NCI-H2029 (cell line): ENCODE data around the gene DPP4.
"Not testable (repeated sequence)": the region's sequence is repeated elsewhere in the genome, so short reads cannot be mapped to it uniquely, and the experiment has no call there.

Source experiments
- DNase-seq: peaks from one replicate; lab custom pipeline; 2025; lab: John Stamatoyannopoulos, UW

Gene DPP4

GRCh38 chr2:161988589-161988988 is 85.4 kb downstream of the DPP4 start:
- no peak for DNase-seq

DNA sequence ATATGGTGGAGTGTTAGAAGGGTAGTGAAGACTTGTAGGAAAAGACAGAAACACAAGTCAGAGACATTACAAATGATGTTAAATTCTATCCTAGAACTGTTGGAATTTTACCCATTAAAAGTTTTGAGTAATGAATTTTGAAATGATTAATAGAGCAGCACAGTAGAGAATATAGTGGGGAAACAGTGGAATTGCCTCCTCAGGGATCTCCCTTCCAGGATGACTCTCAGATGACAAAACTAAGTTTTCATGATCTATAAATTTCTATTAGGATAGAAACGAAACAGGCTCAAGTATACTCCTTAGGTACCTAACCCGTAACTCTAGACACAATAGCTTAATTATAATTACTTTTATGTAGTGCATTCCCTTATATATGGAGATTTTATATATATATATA is 86.7 kb downstream of the DPP4 start:
- no peak for DNase-seq

GRCh38 chr2:161983866-161984265 is 90.1 kb downstream of the DPP4 start:
- DNase-seq, result no peak

- no peak for DNase-seq
Observed at GRCh38 chr2:161983331-161983651, 90.7 kb downstream of the DPP4 start.

GRCh38 chr2:161982548-161983330 is 91.3 kb downstream of the DPP4 start:
- no peak for DNase-seq

DNA sequence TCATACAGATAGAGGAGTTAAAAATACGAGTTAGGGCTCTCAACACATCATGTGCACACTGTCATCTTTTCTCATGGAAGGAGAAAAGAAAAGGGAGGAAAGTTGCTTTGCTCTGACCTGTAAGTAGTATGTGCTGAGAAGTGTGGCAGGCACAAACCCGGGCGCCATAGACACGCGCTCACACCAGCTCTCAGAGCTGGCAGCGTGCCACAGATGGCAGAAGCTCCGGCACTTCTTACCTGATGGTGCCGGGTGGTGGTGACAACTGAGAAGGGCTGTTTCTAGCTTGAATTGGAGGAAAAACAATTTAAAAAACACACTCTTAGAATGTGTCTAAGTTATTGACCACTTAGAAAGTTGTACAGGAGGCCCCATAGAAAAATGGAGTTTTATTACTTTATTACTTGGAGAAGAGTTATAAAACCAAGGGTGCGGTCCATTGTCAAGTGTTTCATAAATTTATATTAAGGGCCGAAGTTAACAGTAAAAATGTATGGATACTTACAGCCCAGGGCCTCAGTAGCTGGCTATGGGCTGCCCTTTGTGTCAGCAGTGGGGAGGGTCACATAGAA is 92.2 kb downstream of the DPP4 start:
- DNase-seq, result peak; percentile 1

DNA sequence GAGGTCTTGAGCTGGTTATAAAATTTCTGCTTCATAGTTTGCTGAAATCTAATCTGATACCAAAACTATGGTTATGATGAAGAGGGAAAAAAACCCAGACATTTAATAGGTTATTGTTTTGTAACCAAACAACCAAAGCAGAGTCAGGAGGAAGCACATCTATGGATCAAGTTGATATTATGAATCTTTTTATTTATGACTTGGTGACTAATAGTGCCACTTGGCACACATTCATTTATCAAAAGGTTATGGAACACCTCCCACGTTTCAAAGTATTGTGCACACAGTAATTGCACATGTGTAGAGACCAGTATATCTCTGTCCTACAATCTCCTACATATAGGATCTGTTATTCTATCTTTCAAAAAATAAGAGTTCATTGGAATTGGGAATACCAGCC is 93.0 kb downstream of the DPP4 start:
- no peak for DNase-seq

DNA sequence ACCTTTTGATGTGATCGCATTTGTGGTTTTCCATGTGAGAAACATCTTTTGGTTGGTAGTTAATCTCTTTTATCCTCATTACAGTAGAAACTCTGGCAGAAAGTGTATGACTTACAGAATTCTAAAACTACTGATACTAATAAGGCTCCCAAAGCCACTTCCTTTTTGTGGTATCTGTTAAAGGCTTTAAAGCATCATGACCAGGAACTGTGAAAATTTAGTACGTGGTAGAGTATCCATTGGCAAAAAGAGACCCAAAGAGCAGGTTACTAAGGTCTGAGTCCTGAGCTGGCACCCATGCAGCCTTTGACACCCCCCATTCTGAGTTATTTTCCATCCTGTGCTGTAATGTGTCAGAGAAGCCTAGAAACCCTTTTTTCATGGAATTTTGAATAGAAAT is 94.5 kb downstream of the DPP4 start:
- DNase-seq, result no peak

DNA sequence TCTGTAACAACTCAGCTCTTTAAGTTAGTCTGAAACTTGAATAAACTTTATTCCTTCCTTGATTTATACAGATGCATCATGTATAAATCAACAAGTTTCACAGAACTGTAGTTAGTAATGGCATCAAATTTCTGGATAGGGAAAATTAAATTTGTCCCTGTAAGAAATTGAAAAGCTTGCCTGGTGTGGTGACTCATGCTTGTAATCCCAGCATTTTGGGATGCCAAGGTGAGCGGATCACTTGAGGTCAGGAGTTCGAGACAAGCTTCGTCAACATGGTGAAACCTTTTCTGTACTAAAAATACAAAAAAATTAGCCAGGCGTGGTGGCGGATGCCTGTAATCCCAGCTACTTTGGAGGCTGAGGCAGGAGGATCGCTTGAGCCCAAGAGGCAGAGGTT is 96.1 kb downstream of the DPP4 start:
- not testable (repeated sequence) for DNase-seq

GRCh38 chr2:161976917-161977316 is 97.1 kb downstream of the DPP4 start:
- DNase-seq, result no peak

DNA sequence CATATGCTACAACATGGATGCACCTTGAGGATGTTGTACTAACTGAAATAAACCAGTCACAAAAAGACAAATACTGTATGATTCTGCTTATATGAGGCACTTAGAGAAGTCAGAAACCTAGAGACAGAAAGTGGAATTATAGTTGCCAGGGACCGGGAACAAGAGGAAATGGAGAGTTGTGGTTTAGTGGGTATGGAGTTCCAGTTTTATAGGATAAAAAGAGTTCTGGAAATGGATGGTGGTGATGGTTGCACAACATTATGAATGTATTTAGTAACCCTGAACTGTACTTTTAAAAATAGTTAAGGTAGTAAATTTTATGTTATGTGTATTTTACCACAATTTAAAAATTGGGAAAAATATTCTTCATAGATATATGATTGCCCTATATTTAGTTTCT is 97.7 kb downstream of the DPP4 start:
- DNase-seq, result no peak

- no peak for DNase-seq
Observed at GRCh38 chr2:161975813-161976160, 98.2 kb downstream of the DPP4 start.

GRCh38 chr2:161975062-161975812 is 98.8 kb downstream of the DPP4 start:
- DNase-seq, result no peak

DNA sequence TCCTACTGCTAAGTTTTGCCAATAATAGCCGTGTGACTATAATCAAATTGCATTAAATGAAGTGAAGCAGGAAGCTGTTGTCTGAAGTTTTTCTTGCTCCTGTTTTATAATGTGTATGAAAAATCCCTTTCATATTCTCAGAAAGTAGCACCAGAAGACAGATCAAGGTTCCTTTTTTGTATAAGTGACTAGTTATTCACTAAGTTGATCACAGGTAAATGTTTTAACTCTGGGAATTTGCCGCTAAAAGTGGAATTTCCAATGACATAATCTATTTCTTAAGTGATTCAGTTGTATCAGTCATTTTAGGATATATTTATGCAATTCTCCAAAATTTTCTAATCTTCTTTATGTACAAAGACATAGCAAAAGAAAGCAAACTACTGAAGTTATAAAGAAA is 99.6 kb downstream of the DPP4 start:
- no peak for DNase-seq

GRCh38 chr2:161972866-161973265 is 101.1 kb downstream of the DPP4 start:
- DNase-seq, result no peak

DNA sequence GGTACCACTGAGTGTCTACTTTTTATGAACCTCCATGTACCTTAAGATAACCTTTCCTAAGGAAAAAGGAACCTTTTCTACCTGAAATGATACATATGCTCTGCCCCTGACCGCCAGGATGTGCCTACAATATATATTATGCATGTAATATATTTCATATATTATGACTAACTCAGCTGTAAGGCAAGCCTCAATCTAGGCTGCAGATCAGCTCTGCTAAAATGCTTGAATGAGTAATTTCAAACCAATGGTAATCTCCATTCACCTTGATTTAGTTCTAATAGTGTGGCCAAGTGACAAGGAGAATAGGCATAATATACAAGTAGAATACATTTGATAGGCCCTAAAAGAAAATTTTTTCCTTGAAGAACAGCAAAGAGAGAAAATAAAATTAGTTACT is 101.8 kb downstream of the DPP4 start:
- no peak for DNase-seq

DNA sequence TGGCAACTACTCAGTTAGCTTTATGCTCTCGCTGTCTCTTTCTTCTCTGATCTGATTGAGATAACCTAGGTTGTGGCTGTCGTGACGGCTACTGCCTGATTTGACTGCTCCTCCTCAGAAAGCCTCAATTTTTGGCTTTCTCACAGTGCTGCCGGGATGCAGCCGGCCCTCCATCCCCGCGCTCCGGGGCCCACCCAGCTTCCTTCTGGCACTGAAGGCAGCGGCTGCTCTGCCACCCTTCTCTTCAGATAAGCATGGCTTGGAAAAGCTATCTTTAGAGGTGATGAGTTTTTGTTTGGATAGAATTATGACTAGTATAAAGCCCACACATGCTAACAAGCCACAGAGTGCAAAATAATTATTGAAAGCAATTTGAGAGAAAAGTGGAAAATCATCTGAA is 102.5 kb downstream of the DPP4 start:
- DNase-seq, result no peak

DNA sequence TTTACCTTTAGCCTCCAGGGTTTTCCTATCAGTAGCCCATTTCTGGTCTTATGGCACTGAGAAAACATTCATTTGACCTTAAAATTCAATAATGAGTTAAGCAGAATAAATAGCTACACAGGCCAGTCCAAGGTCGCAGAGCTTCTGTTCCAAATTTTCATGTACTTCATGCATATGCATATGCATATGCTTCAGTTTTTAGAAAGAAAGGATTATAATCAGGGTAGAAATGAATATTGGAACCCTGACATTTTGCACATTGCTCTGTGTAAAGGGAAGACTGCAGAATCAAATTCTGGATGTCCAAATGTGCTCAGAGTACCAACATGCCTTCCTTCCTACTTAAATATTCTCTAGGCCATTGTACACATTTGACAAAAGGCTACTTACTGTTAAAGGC is 104.9 kb downstream of the DPP4 start:
- no peak for DNase-seq

DNA sequence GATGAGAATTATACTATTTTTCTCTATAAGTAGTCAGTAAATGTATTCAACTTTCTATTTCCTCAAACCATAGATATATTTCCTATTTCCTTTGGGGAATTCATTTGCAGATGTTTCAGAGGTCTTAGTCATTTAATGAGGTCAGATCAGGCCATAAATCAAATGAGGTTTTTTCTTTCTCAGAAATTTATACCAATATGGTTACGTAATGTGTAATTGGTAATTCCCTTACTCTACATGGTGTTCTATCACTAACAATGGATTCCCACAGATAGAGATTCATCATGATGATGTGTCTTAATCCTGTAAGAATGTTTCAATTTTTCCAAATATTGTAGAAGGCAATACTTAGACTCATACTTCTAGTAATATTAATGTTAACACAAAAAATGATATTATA is 108.0 kb downstream of the DPP4 start:
- no peak for DNase-seq

GRCh38 chr2:161964160-161964559 is 109.9 kb downstream of the DPP4 start:
- no peak for DNase-seq

- no peak for DNase-seq
Observed at GRCh38 chr2:161962160-161962559, 111.9 kb downstream of the DPP4 start.

- DNase-seq, result no peak
Observed at GRCh38 chr2:161961061-161961460, 113.0 kb downstream of the DPP4 start.

GRCh38 chr2:161956738-161957137 is 117.3 kb downstream of the DPP4 start:
- DNase-seq, result peak; percentile 37

- DNase-seq, result no peak
Observed at GRCh38 chr2:161955211-161955610, 118.8 kb downstream of the DPP4 start.
